Activated T-cell treated with anti-CD3 and anti-CD28 coated beads, Interleukin-2, amount 50 U/mL, for 1 hour (primary cell): ENCODE results near the gene SYNE3.

Source experiments
- DNase-seq: peaks from one replicate; pipeline ENCODE4 v3.0.0-alpha.2; 2020

The SYNE3 gene

DNA sequence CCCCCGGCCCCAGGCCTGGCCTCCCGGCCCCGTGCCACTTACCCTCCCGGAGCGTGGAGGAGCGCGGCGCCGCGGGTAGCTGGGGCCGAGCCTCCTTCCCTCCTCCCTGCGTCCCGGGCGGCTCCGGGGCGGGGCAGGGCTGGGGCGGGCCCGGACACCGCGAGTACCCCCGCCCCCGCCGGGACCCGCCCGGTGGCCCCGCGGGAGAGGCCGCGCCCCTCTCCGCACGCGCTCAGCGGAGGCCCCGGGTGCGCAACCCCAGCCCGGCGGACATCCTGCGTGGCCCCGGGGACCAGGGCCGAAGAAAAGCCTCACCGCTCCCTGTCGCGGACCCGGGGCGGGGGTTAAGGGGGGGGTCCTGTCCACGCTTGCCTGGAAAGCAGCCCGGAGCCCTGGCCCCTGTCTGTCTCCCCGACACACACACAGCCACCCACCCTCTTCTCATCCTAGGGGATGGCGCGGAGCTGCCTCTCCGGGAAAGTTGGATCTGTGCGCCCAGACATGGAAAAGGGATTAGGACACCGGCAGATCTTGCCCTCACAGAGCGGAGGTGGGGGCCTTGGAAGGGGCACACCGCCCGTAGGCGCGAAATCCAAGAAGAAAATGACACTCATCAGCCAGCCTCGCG, at the start of gene SYNE3:
SYNE3 (minus strand) TSS at position 97 of the 628 bp plus-strand sequence. CDS start 40,829 bp downstream, outside the sequence.
- DNase-seq, result peak; percentile 67

DNA sequence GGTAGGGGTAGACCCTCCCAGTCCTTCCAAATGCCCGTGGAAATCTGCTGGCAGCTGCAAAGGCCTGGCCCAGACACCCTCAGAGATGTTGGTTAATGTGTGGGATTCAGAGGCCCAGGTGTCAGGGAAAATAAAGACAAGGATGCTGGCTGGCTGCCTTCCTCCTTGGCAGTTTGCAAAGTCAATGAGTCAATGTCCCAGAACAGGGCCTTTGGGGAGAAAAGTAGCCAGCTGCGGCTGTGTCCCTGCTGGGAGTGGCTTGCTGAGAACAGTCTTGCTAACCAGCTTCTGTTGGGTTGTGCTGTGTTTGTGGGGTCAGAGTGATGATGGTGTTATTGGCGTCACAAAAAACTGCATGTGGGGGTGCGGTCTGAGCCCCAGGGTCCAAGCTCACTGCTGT, 47.6 kb upstream of the SYNE3 start:
- no peak for DNase-seq

GRCh38 chr14:95562892-95563685, 46.6 kb upstream of the SYNE3 start:
- DNase-seq, result no peak

GRCh38 chr14:95561001-95561412, 44.6 kb upstream of the SYNE3 start:
- DNase-seq, result peak; percentile 81

DNA sequence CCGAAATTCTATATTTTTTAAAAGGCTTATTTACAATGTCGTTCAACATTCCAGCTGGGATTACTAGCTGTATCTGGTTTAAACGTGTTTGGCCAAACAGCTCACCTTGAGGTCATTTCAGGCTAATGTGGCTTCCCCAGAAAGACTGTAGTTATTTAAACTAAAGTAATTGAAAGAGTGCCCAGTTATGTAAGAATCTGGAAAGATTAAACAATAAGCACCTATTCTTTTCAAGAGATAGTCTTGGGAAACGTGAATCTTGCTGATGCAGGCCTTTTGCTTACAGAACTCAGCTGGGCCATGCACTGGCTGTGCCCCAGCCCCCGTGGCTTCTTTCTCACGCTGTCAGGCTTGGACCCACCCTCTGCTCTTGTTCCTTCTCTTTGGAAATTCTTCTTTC, 42.8 kb upstream of the SYNE3 start:
- no peak for DNase-seq

GRCh38 chr14:95557832-95558231, 41.4 kb upstream of the SYNE3 start:
- DNase-seq, result no peak

DNA sequence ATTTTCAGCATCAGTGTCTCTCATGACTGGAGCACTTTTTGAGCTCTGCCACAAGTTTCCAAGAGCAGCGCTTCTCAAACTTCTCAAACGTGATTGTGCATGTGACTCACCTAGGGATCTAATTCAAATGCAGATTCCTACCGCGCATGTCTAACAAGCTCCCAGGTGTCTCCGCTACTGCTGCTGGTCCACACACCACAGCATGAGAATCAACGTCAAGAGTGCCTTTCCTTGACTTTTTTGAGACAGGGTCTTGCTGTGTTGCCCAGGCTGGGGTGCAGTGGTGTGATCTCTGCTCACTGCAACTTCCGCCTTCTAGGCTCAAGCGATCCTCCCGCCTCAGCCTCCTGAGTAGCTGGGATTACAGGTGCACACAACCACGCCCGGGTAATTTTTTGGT, 40.8 kb upstream of the SYNE3 start:
- no peak for DNase-seq

DNA sequence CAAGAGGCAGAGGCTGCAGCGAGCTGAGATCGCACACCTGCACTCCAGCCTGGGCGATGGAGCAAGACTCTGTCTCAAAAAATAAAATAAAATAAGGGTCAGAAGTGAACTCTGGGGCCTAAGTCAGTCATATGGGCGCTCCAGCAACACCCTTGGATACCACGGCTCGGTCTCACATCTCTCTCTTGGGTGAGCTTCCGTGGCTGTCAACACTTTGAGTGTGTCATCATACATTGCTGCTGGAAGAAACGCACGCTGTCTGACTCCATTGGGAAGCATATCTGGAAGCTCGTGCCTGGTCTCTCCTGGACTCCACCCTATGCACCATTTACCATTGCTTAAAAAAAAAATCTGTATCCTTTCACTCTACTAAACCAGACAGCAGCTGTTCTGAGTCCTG, 38.6 kb upstream of the SYNE3 start:
- no peak for DNase-seq

DNA sequence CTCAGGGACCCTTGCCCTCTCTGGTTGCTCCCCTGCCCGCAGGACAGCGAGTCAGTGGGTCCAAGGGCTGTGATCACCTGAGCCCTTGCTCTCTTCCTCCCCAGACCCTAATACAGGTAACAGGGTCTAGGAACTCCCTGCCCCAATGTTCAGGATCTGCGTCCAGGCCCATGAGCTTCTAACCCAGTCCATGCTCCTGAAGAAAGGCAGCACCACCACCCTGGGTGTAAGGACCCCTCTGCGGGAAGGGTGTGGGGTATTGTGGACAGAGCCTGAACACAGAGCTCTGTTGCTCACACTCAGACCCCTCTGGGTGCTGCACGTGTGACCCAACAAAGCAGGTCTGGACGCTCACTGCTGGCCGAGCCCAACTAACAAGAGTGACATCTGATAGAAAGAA, 36.7 kb upstream of the SYNE3 start:
- DNase-seq, result no peak

DNA sequence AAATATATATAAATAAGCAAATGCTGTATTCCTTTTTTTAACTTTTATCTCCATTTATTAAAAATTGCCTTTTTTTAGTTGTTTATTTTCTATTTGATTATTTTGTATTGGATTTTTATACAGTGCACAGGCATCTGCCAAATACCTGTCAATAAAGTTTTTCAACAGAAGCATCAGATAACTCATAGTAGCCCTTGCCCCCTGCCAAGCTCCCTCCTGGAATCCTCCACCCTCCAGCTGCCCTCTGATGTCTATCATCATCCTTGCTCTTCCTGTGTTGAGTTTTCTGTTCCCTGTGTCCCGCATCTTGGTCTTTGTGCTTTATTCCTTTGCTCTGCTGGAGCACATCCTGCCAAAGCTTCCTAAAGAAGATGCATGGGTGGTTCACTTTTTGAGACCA, 35.0 kb upstream of the SYNE3 start:
- DNase-seq, result no peak

DNA sequence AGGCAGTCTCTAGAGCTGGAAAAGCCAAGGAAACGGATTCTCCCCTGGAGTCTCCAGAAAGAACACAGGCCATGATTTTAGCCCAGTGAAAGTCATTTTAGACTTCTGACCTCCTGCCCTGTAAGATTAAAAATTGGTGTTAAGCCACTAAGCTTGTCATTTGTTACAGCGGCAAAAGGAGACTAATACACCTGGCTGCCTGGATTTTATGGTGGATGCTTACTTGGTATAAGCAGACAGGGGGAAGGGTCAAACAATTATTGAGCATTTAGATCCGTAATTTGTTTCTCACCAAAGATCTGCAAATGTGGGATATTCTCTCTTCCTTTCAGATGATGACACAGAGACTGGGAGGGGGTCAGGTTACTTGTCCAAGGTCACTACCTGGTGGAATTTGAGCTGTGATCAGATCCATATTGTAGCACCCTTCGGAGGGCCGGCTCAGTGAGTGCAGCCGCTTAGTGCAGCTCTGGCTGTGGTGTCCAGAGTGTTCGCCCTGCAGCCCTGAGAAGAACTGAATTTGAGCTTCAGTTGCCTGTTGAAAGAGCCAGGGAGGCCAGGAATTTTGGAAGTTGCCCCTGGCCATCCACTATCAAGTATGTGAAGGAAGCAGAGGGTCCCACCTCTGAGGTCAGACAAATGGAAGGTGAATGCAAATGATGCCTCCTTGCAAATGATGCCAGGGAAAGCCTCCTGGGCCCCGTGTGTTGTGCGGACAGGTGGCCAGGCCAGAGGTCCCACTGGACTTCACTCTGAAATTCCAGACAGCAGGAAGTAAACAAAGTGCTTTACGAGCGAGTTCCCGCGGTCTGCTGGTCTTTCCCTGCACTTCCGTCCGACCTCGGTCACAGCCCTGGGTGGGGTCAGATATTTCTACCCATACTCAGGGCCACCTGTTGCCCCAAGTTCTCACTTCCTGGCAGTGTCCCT, 33.5 kb upstream of the SYNE3 start:
- no peak for DNase-seq

GRCh38 chr14:95548328-95548929, 32.0 kb upstream of the SYNE3 start:
- DNase-seq, result no peak

DNA sequence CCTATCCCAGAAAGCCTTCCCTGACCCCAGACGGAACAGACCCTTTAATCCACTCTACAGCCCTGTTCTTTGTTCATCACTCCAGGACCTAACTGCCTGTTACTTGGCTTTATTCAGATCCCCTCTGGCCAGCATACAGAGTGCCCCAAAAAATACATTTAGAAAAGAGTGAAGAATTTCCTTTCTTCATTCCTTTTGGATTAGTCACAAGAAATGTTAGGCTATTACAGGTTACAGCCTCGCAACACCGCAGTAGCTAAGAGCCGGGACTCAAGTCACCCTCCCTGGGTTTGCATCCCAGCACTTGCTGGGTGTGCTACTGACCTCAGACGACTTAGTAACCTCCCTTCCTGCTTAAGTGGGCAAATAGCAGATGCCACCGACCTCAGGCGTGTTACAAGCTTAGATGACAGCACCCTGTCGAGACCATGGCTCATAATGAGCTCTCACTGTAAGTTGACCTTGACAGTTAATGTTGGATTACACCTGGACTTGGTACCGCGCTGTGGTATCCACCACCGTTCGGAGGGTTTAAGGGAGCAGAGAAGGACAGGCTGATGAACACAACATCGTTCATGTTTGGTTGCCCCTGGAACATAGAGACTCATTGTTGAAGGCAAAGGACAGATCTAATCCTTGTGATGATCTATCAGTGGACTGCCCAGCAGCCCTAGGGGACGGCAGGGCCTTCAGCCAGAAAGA, 31.3 kb upstream of the SYNE3 start:
- DNase-seq, result no peak

- DNase-seq, result no peak
These were observed 30.8 kb upstream of the SYNE3 start for GRCh38 chr14:95547272-95547625.

DNA sequence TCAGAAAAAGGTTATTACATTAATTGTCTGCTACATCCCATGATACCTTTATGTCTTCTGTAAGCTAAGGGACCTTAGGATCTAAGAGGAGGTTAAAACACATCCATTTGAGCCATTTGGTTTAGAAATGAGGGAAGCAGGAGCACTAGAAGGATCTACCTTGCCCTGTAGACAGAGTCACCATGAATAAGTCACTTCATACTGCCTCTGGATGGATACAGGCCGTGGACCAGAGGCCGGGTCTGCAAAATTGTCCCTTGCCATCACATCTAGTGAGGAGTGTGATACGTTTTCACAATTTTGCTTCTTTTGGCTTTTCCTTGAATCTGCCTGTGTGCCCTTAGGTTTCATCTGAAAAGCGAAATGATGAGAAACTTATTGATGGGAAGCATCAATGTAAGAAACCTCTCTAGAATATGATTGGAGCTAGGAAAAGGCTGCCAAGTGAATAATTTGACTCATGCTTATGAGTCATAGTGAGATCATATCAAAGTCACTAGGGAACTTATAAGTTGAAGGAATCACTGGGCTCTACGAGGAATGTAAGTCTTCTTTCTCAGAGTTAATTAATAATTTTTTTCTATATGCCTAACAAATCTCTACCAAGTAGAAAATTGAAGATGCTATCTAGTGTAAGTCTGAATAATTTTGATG, 29.2 kb upstream of the SYNE3 start:
- no peak for DNase-seq

DNA sequence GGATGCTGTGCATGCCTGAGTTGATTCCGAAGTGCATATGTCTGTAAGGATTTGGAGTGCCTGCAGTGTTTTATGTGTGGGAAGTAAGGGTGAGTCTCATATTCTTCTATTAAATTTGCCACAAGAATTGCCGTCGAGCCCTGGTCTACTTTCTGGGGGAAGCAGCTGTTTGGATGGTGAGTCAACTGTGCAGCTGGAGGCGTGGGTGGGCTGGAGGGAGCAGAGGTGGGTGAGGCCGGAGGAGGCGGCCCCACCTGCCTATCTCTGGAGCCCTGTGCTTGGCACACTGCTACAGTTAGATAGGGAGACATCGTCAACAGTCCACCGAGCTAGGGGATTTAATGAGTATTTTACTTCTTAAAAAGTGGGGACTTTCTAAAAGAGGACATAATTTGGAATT, 28.1 kb upstream of the SYNE3 start:
- no peak for DNase-seq

DNA sequence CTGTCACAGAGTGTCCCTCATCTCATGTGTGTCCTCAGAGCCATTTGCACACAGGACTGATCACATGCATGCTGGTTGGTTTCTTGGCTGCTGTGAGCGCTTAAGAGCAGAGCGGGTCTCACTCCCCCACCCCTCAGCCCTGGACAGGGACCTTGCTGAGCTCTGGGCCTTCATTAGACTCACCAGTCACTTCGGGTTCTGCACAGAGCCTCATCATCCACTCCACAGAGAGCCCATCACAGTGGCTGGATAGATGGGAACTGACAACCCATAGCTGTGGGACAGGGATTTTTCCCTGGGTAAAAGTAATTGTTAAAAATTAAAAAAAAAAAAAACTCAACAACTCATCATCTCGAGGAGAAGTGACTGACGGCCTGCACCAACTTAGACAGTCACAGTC, 26.6 kb upstream of the SYNE3 start:
- DNase-seq, result no peak

GRCh38 chr14:95541932-95542930, 25.8 kb upstream of the SYNE3 start:
- no peak for DNase-seq

DNA sequence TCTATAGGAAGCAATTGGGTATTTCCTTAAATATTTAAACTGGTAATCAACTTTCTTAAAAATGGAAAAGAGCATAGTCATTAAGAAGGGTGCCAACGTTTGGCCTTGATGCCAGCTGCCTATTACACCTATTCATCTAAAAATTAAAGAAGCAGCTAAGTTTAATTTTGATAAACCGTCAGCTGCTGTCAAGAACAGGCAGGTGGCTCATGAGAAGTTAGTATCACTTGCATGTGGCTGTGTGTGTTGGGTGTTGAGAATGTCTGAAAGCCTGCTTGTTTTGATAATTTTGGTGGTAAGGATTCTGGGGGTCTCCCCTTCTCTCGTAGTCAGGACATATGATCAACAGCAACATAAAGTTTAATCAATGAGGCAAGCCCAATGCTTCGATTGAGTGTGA, 24.9 kb upstream of the SYNE3 start:
- no peak for DNase-seq

- DNase-seq, result no peak
These were observed 23.9 kb upstream of the SYNE3 start for GRCh38 chr14:95540236-95540855.
